PFSK-1 (cell line): ENCODE results near the gene HOXC10.

Experiments used
- FOXP2 ChIP-seq: optimal IDR thresholded peaks from 2 replicates; pipeline ENCODE3; 2011; ENCODE audit warnings: borderline replicate concordance, control low read depth, inconsistent platforms; ENCODE audit not compliant: insufficient read depth; ENCODE audit errors: extremely low read length, extremely low read depth
- POLR2AphosphoS5 ChIP-seq: IDR thresholded peaks from 2 replicates; pipeline ENCODE4 v1.6.1; 2012; ENCODE audit warnings: low read depth, mild to moderate bottlenecking, control low read depth, low read length, moderate library complexity
- SIN3A ChIP-seq: IDR thresholded peaks from 2 replicates; pipeline ENCODE4 v1.6.1; 2012; ENCODE audit warnings: mild to moderate bottlenecking, low read length, moderate library complexity, borderline replicate concordance; ENCODE audit not compliant: insufficient read depth
- TAF1 ChIP-seq: IDR thresholded peaks from 2 replicates; pipeline ENCODE4 v1.6.1; 2012; ENCODE audit warnings: low read length, control low read depth, borderline replicate concordance; ENCODE audit not compliant: insufficient read depth

GRCh38 chr12:53954694-53955035 lies 30.3 kb upstream of the HOXC10 start, which contains the start of gene HOXC12:
- TF ChIP-seq SIN3A (no peak), POLR2AphosphoS5 (no peak), TAF1 (no peak), FOXP2 (no peak)
